ENCODE measurements around the gene EPM2A.

Gene EPM2A

GRCh38 chr6:145727817-145728388 lies 7.4 kb downstream of the EPM2A start:
- no peaks in the 10 kb centered on the region for H3K79me2 ChIP-seq (ENCODE audit: insufficient read depth, low read depth)
- no peaks in the 10 kb centered on the region for H3K36me3 ChIP-seq (ENCODE audit: insufficient read depth)
- H3K4me3 ChIP-seq (IDR thresholded peaks at IDR 0.05; ENCODE audit: insufficient read depth, low read depth, low read length), result no peak overlapping the region
- no peaks in the 10 kb centered on the region for H3K27me3 ChIP-seq (ENCODE audit: insufficient read depth, low read depth)
- H2AFZ ChIP-seq (ENCODE audit: low read depth), result no peak overlapping the region
- no peaks in the 10 kb centered on the region for H4K20me1 ChIP-seq (ENCODE audit: insufficient read depth)
- H3K4me1 ChIP-seq (ENCODE audit: low read depth, poor library complexity, severe bottlenecking), result peaks cover 11% of the 10 kb centered on the region
- H3K9ac ChIP-seq, result no peak overlapping the region
- H3K27ac ChIP-seq, result no peak overlapping the region
- no peak for TF ChIP-seq CTCF (conservative IDR thresholded peaks at IDR 0.05; ENCODE audit: low read depth, low read length)
- H3K4me2 ChIP-seq, result no peak overlapping the region

- Histone ChIP-seq H3K4me2 (no peak overlapping the region), H3K4me1 (ENCODE audit: low read depth, poor library complexity, severe bottlenecking) (peaks cover 12% of the 10 kb centered on the region), H3K36me3 (ENCODE audit: insufficient read depth) (no peaks in the 10 kb centered on the region), H3K79me2 (ENCODE audit: insufficient read depth, low read depth) (no peaks in the 10 kb centered on the region), H3K27ac (no peak overlapping the region), H3K27me3 (ENCODE audit: insufficient read depth, low read depth) (no peaks in the 10 kb centered on the region), H2AFZ (ENCODE audit: low read depth) (no peak overlapping the region), H4K20me1 (ENCODE audit: insufficient read depth) (no peaks in the 10 kb centered on the region), H3K4me3 (IDR thresholded peaks at IDR 0.05; ENCODE audit: insufficient read depth, low read depth, low read length) (no peak overlapping the region), H3K9ac (no peak overlapping the region)
- TF ChIP-seq CTCF (conservative IDR thresholded peaks at IDR 0.05; ENCODE audit: low read depth, low read length), result no peak
These were observed 9.8 kb downstream of the EPM2A start for GRCh38 chr6:145725570-145725969.

- Histone ChIP-seq H3K4me3 (IDR thresholded peaks at IDR 0.05; ENCODE audit: insufficient read depth, low read depth, low read length) (no peak overlapping the region), H3K36me3 (ENCODE audit: insufficient read depth) (no peaks in the 10 kb centered on the region), H3K27me3 (ENCODE audit: insufficient read depth, low read depth) (no peaks in the 10 kb centered on the region), H2AFZ (ENCODE audit: low read depth) (no peak overlapping the region), H3K79me2 (ENCODE audit: insufficient read depth, low read depth) (no peaks in the 10 kb centered on the region), H3K9ac (no peak overlapping the region), H3K4me2 (no peak overlapping the region), H4K20me1 (ENCODE audit: insufficient read depth) (no peaks in the 10 kb centered on the region), H3K4me1 (ENCODE audit: low read depth, poor library complexity, severe bottlenecking) (peaks cover 6% of the 10 kb centered on the region), H3K27ac (no peak overlapping the region)
- no peak for TF ChIP-seq CTCF (conservative IDR thresholded peaks at IDR 0.05; ENCODE audit: low read depth, low read length)
These were observed 11.7 kb downstream of the EPM2A start for GRCh38 chr6:145723646-145724045.

GRCh38 chr6:145722190-145722589 lies 13.1 kb downstream of the EPM2A start:
- H3K27ac ChIP-seq, result no peak overlapping the region
- no peaks in the 10 kb centered on the region for H3K79me2 ChIP-seq (ENCODE audit: insufficient read depth, low read depth)
- H3K27me3 ChIP-seq (ENCODE audit: insufficient read depth, low read depth), result no peaks in the 10 kb centered on the region
- H2AFZ ChIP-seq (ENCODE audit: low read depth), result no peak overlapping the region
- H3K36me3 ChIP-seq (ENCODE audit: insufficient read depth), result no peaks in the 10 kb centered on the region
- peaks cover 6% of the 10 kb centered on the region for H3K4me1 ChIP-seq (ENCODE audit: low read depth, poor library complexity, severe bottlenecking)
- no peak for TF ChIP-seq CTCF (conservative IDR thresholded peaks at IDR 0.05; ENCODE audit: low read depth, low read length)
- no peak overlapping the region for H3K9ac ChIP-seq
- H4K20me1 ChIP-seq (ENCODE audit: insufficient read depth), result no peaks in the 10 kb centered on the region
- H3K4me3 ChIP-seq (IDR thresholded peaks at IDR 0.05; ENCODE audit: insufficient read depth, low read depth, low read length), result no peak overlapping the region
- H3K4me2 ChIP-seq, result no peak overlapping the region
